Brain pericyte (primary cell): ENCODE results near the gene TMEM244.
"Not testable (repeated sequence)": the region's sequence is repeated elsewhere in the genome, so short reads cannot be mapped to it uniquely, and the experiment has no call there.

Experiments
- DNase-seq: peaks from one replicate; pipeline ENCODE4 v3.0.0-alpha.2; 2012; ENCODE audit warnings: low read depth, low spot score

TMEM244 gene, protein sequence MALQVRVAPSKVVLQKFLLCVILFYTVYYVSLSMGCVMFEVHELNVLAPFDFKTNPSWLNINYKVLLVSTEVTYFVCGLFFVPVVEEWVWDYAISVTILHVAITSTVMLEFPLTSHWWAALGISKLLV

GRCh38 chr6:129860908-129861665, at the start of gene TMEM244:
TSS of gene TMEM244 (minus strand) at chr6:129861315. CDS start at chr6:129861188, 127 bp downstream.
- DNase-seq: no peak

DNA sequence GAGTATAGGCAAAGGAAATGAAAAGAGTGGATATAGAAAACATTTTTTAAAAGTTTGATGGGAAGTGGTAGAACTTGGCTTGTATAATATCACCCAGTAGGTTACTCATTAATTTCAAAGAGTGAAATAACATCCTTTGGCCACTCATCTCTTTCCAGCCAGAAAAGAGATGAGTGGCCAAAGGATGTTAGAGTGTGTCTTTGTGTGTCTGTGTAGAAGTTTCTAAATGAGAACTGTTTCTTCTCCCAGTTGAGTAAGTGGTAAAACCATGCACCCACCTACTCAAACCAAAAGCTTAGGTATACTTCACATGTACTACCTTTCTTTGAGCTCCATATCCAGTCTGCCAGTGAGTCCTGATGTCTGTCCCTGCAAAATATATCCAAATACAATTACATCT, 47.7 kb upstream of the TMEM244 start:
- no peak for DNase-seq

- no peak for DNase-seq
Observed at GRCh38 chr6:129908356-129908755, 47.2 kb upstream of the TMEM244 start.

- no peak for DNase-seq
Observed at GRCh38 chr6:129906515-129907077, 45.5 kb upstream of the TMEM244 start.

DNA sequence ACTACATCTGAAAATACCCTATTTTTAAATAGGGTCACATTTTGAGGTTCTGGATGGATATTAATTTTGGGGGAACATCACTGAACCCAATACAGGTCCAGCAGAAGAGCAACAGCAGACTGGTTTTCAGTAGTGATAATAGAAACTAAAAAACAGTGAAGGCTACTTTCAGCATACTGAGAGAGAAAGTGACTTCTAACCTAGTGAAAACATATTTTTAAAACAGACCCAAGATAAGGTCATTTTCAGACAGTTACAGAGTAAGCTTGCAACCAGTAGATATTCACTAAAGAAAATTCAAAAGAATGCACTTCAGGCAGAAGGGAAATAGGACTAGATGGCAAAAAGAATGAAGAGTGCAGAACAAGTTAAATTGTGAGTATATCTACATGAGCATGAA, 42.0 kb upstream of the TMEM244 start:
- DNase-seq: no peak

- no peak for DNase-seq
Observed at GRCh38 chr6:129902681-129903080, 41.6 kb upstream of the TMEM244 start.

DNA sequence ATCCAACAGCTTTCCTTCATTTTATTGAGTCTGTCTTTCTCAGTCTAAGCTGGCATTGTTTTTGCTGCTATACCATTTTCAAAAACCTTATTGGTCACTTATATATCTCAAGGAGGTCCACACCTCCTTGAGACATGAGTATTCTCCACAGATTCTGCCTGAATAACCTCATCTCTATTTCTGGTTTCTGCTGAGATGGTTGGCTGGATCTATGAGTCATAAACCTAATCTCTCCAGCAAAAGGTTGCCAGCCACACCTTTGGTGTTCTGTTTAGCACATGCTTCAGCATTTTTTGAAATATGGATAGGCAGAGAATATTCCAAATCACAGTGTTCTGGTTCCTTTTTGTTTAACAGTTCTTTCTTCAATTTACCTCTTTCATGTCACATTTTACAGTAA, 40.8 kb upstream of the TMEM244 start:
- no peak for DNase-seq

GRCh38 chr6:129895692-129896091, 34.6 kb upstream of the TMEM244 start:
- no peak for DNase-seq

DNA sequence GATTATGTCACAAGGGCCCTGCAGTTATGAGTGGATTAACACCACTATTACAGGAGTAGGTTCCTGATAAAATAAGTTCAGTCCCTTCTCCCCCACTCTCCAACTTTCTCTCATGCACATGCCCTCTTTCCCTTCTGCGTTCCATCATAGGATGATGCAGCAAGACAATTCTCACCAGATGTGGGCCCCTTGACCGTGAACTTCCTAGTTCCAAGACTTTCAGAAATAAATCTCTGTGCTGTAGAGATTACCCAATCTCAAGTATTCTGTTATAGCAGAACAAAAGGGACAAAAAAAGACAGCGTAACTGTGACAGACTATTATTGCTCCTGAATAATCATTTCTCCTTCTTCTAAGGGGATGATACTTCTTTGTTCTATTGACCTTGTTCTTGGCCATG, 33.8 kb upstream of the TMEM244 start:
- no peak for DNase-seq

- no peak for DNase-seq
Observed at GRCh38 chr6:129893640-129894039, 32.5 kb upstream of the TMEM244 start.

- DNase-seq: no peak
Observed at GRCh38 chr6:129890701-129891100, 29.6 kb upstream of the TMEM244 start.

DNA sequence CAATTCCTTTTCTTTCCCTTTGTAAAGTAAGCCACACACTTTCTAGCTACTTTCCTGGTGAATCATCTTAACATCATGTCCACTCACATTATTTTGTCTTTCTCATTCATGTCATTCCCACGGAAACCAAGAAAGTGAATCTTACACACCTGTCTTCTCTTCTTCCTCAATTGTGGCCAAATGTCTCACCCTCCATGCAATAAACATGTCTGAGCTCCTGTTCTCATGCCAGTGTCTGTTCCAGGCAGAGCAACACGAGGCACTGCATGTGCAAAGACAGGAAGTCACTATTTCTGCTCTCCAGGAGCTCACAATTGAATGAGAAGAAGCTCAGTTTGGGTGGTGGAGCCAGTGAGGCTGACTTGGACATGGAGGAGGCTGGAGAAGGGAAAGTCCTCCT, 29.0 kb upstream of the TMEM244 start:
- no peak for DNase-seq

GRCh38 chr6:129889580-129889979, 28.5 kb upstream of the TMEM244 start:
- DNase-seq: peak; percentile 16

DNA sequence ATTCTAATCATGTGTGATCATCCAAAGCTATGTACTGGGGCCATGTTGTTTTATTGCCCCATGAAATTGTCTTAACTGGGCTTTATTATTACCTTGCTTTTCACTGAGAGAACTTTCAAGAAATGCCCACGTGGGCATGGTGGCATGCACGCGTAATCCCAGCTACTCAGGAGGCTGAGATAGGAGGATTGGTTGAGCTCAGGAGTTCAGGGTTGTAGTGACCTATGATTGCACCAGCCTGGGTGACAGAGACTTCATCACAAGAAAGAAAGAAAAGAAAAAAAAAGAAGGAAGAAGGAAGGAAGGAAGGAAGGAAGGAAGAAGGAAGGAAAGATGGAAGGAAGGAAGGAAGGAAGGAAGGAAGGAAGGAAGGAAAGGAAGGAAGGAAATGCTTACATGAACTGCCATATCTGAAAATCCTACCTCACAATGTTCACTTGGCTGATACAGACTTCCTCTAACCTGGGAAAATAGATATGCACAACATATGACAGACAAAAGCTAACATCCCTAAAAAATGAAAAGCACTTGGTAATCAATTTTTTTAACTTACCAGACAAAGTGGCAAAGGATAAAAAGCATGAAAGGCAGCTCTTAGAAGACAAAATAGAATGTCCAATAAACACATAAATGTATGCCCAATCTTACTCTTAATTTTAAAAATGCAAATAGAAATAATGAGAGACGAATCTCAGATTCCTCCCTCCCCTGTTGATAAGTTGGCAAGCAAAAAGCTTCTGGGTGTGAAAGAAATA, 25.5 kb upstream of the TMEM244 start:
- DNase-seq: no peak

DNA sequence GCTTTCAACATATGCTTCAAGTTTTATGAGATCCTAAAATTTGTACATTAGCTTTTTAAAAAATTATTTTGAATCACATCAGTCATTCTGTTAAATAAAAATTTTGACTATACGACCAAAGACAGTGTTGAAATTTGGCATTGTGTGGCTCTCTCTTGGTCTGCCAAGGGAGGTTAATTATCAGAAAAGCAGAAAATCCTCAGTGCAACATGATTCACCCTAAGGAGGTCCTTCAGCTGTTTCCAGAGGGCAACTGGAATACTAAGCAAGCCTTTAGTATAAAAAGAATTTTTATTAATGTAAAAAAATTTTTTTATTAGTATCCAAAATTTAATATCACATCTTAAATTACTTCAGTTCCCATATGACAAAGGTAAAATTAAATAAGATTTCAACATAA, 23.1 kb upstream of the TMEM244 start:
- no peak for DNase-seq

GRCh38 chr6:129882510-129883023, 21.5 kb upstream of the TMEM244 start:
- no peak for DNase-seq

- not testable (repeated sequence) for DNase-seq
Observed at GRCh38 chr6:129877894-129878293, 16.8 kb upstream of the TMEM244 start.

GRCh38 chr6:129875610-129876520, 14.8 kb upstream of the TMEM244 start:
- no peak for DNase-seq

- DNase-seq: no peak
Observed at GRCh38 chr6:129874837-129875236, 13.7 kb upstream of the TMEM244 start.

DNA sequence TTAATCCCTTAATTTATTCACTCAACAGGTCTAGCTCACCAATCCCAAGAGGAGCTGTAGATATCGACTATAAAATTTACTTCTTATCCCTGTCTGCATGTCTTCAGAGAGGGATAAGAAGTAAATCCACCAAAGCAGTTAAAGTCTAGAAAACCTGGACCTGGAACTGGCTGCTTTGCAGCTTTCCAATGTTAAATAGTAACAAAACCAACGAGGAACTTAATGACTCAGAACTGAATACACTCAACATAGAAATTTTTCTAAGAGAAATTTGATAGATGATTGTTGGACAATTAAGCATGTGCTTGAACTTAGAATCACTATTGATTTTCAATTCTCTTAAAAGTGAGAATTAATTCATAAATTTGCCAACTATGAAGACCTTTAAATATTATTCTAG, 11.5 kb upstream of the TMEM244 start:
- DNase-seq: no peak

DNA sequence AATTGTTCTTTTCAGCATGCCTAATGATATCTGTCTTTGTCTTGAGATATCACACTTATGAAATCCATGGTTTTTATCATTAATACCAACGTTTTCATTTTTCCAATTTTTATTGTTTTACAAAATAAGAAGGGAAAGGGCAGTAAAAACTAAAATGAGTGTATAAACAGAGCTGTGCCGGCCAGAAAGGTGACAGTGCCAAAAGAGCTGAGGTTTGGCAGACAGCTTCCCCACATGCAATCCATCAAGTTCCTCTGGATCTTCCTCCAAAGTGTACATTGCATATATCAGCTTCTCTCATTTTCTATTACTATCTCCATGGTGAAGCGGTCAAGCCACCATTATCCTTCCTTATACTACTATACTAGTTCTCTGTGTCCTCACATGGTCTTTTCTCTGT, 10.1 kb upstream of the TMEM244 start:
- DNase-seq: no peak
